Adrenal gland (tissue), 12 donors: ENCODE data around the gene ADCK1. TPM values are rescaled to one million over a fixed set of nuclear protein-coding genes. Genes with fewer than 3 reads are reported as not detected.

ENCODE experiments used
- DNase-seq, 7 donors: peaks; one replicate each; pipeline ENCODE4 v3.0.0-alpha.2; 2019 to 2020
- H3K27ac ChIP-seq, 5 donors: fragments of 200-600 bp; sonication (generic) in 4 of 5; 1 replicate in 3 of 5; 2 replicates in 2 of 5; pipeline versions ENCODE4 v1.5.1 to v1.8.0; 2016 to 2020; ENCODE audit warnings: mild to moderate bottlenecking in 1 of 5
- H3K27me3 ChIP-seq: fragments of 200-600 bp; 2 replicates; pipeline ENCODE4 v1.8.0; 2021
- H3K36me3 ChIP-seq, 2 donors: fragments of 200-600 bp; replicated peaks in 1 of 2; 1 replicate in 1 of 2; 2 replicates in 1 of 2; pipeline versions ENCODE4 v1.5.1 to v1.8.0; 2018 to 2022
- H3K4me1 ChIP-seq, 2 donors: fragments of 200-600 bp; replicated peaks in 1 of 2; 1 replicate in 1 of 2; 2 replicates in 1 of 2; pipeline versions ENCODE4 v1.5.1 to v1.8.0; 2018 to 2021
- H3K4me3 ChIP-seq, 4 donors: fragments of 200-600 bp; sonication (generic) in 3 of 4; one replicate each; pipeline ENCODE4 v1.5.1; 2016 to 2018
- H3K9me3 ChIP-seq, 3 donors: fragments of 200-600 bp; sonication (generic) in 1 of 3; replicated peaks in 1 of 3; 1 replicate in 2 of 3; 2 replicates in 1 of 3; pipeline versions ENCODE4 v1.5.1 to v1.8.0; 2016 to 2021
- CTCF ChIP-seq, 6 experiments: fragments of 450-650 bp in 4 of 6; fragments of 200-600 bp in 2 of 6; sonication (generic) in 1 of 6; IDR thresholded peaks; 1 replicate in 5 of 6; 2 replicates in 1 of 6; pipeline versions ENCODE4 v1.5.1 to v1.8.0; 2016 to 2021; ENCODE audit warnings: antibody characterized with exemption in 6 of 6, mild to moderate bottlenecking in 2 of 6, moderate library complexity in 1 of 6
- POLR2A ChIP-seq, 2 donors: fragments of 450-650 bp; IDR thresholded peaks; one replicate each; pipeline ENCODE4 v1.6.1; 2017; ENCODE audit warnings: antibody characterized with exemption in 2 of 2, mild to moderate bottlenecking in 2 of 2, moderate library complexity in 1 of 2
- WGBS, 4 donors: extraction: QIAGEN DNeasy Blood & Tissue Kit in 2 of 4; methylation state at CpG; one replicate each; pipeline versions ENCODE4 v1.1.5 to v1.1.7; 2013 to 2017; 5-methylcytosine and 5-hydroxymethylcytosine counted together
- intact Hi-C, 2 donors: fragments of 100-400 bp; cut with DNase I; formaldehyde crosslinking; loops; one replicate each; pipeline versions ENCODE4 v1.14.1 to v1.15.0; 2022 to 2023
- polyA plus RNA-seq, 3 donors: library from polyadenylated mRNA; stranded (reverse); fragments of 200-250 nt in 2 of 3; fragments of 350-450 nt in 1 of 3; fragmentation: Illumina TruSeq in 1 of 3; extraction: RNeasy Lipid Tissue Mini Kit (QIAGEN cat#74804) in 1 of 3; gene quantifications; one replicate each; pipeline ENCODE4 v1.2.3, GENCODE V29; 2013 to 2014
- total RNA-seq, 9 donors: library from RNA; depleted of rRNA in 4 of 9; stranded (reverse); fragments of >200 nt in 4 of 9; fragments of 120-200 nt in 1 of 9; fragmentation: NEBNext Ultra II Directional in 1 of 9; extraction: Animal tissue kit (Norgen Biotek cat#: 25700) in 1 of 9; gene quantifications; one replicate each; pipeline versions ENCODE4 v1.1.0 to v1.2.4, GENCODE V29; 2013 to 2023
- donor health status: healthy with polysubstance abuse.
- donor health status: Bipolar disorder and iron deficiency.
- donor health status: DM: yes; HTN: yes; CAD: no.
- donor health status: DM: no; HTN: no; CAD: no.
- donor health status: DM: no; HTN: no; CAD: no.
- donor health status: DM: yes; HTN: yes; CAD: no.

ADCK1 gene
- total and polyA plus RNA-seq, 12 donors: 5.2 to 18.1 (median 9.9) TPM

- H3K27ac ChIP-seq: no peak overlapping the region
- H3K4me1 ChIP-seq: no peaks in the 10 kb centered on the region
- WGBS, 4 donors: 95 to 97% (median 96%) methylated on average over 1 of the region's 1 CpG
- H3K27me3 ChIP-seq: no peaks in the 10 kb centered on the region
- H3K9me3 ChIP-seq: no peaks in the 10 kb centered on the region
- H3K36me3 ChIP-seq: no peaks in the 10 kb centered on the region
- TF ChIP-seq CTCF (IDR thresholded peaks at IDR 0.05) (no peak), POLR2A (IDR thresholded peaks at IDR 0.05) (no peak)
- H3K4me3 ChIP-seq: no peak overlapping the region
- intact Hi-C loops: no loop called here
- DNase-seq: no peak
These were observed 43.7 kb downstream of the ADCK1 start for GRCh38 chr14:77843651-77844050.

DNA sequence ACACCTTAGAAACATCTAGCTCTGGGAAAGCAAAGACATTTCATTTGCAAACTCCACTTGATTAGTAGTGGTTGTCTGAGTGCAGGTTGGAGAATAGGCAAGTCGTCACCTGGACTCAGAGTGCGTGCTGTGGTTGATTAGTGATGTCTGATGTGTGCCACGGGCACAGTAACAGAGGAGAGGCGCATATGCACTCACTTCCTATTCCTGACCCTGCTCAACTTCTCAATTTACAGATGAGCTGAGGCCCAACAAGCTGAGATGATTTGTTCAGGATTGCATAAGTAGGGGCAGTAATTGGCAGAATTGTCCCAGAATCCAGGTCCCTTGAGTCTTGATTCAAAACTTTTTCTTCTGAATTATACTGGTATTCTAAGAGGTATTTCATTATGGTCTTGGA lies 44.9 kb downstream of the ADCK1 start:
- no peaks in the 10 kb centered on the region for H3K27me3 ChIP-seq
- no peaks in the 10 kb centered on the region for H3K4me1 ChIP-seq
- WGBS, 4 donors: 68 to 81% (median 76%) methylated on average over 4 of the region's 4 CpGs
- no peaks in the 10 kb centered on the region for H3K9me3 ChIP-seq
- H3K36me3 ChIP-seq: no peaks in the 10 kb centered on the region
- no peak for DNase-seq
- intact Hi-C loops: no loop called here
- TF ChIP-seq CTCF (IDR thresholded peaks at IDR 0.05) (no peak), POLR2A (IDR thresholded peaks at IDR 0.05) (no peak)
- no peak overlapping the region for H3K4me3 ChIP-seq
- H3K27ac ChIP-seq: no peak overlapping the region

DNA sequence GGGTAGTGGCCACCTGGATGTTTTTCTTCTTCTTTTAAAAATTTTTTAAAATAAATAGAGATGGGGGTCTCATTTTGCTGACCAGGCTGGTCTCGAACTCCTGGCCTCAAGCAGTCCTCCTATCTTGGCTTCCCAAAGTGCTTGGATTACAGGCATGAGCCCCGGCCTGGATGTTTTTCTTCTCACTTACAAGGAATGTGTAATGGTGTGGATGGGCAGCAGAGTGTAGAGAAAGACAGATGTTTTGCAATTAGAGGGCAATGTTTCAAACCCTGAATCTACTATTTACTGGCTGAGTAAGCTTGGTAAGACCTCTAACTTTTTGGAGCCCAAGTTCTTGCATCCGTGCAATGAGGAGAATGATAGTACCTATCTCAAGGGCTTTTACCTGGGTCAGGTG lies 48.1 kb downstream of the ADCK1 start:
- intact Hi-C loops: no loop called here
- WGBS, 4 donors: 88 to 93% (median 92%) methylated on average over 3 of the region's 3 CpGs

DNA sequence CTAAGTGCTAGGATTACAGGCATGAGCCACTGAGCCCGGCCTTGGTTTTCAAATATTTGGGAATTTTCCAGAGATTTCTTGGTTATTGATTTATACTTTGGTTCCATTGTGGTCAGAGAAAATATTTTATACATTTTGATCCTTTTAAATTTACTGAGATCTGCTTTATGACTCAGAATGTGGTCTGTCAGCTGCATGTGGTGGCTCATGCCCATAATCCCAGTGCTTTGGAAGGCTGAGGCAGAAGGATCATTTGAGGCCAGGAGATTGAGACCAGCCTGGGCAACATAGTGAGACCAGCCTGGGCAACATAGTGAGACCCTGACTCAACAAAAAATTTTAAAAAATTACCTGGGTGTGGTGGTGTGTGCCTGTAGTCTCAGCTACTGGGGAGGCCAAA lies 49.8 kb downstream of the ADCK1 start:
- intact Hi-C loops: no loop called here
- no peaks in the 10 kb centered on the region for H3K9me3 ChIP-seq
- no peaks in the 10 kb centered on the region for H3K4me1 ChIP-seq
- no peak for DNase-seq
- H3K4me3 ChIP-seq: no peak overlapping the region
- H3K27ac ChIP-seq: no peak overlapping the region
- no peaks in the 10 kb centered on the region for H3K36me3 ChIP-seq
- no peaks in the 10 kb centered on the region for H3K27me3 ChIP-seq
- TF ChIP-seq POLR2A (IDR thresholded peaks at IDR 0.05) (no peak), CTCF (IDR thresholded peaks at IDR 0.05) (no peak)
- 93 to 100% (median 96%) methylated on average over 1 of the region's 1 CpG for WGBS, 4 donors

More for the DNA sequence above, 48.1 kb downstream of the ADCK1 start:
- TF ChIP-seq POLR2A (IDR thresholded peaks at IDR 0.05): no peak
- TF ChIP-seq CTCF (IDR thresholded peaks at IDR 0.05): no peak
- Histone ChIP-seq H3K27me3 (no peaks in the 10 kb centered on the region), H3K36me3 (no peaks in the 10 kb centered on the region), H3K4me3 (no peak overlapping the region), H3K27ac (no peak overlapping the region), H3K4me1 (no peaks in the 10 kb centered on the region), H3K9me3 (no peaks in the 10 kb centered on the region)
- no peak for DNase-seq
